T1000 (cell line): Measurements from ENCODE around the gene SPTB.
"Not testable (repeated sequence)": the region's sequence is repeated elsewhere in the genome, so short reads cannot be mapped to it uniquely, and the experiment has no call there.

Experiments
- DNase-seq: peaks from one replicate; lab custom pipeline; 2025; ENCODE audit warnings: mixed read lengths; lab: John Stamatoyannopoulos, UW

The SPTB gene

DNA sequence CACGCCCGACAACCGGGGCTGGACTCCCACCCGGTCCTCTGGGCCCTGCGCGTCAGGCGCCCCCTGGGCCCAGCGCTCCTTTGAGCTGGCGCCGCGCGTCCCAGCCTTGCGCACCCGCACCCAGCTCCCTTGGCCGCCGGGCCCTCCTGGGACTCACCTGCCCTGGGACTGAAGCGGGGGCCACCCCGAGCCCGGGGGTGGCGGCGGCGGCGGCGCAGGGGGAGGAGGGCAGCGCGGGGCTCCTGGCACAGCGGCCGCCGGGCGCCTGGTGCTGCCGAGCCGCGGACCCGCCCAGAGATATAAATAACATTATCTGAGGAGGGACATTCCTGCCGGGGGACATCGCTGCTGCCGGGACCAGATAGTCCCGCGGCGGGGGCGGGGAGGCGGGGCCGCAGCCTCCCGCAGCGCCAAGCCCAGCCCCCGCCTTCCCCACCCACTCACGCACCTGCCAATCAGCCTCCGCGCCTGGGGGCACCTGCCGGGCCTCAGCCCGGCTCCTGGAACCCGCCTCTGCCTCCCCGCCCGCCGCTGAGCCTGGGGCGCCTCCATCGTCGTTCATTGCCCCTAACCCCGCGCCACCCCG, at the start of gene SPTB:
Gene SPTB, minus strand, starts transcription at position 273 of the 586 bp plus-strand sequence. CDS start 56,813 bp downstream, outside the sequence.
- no peak for DNase-seq

DNA sequence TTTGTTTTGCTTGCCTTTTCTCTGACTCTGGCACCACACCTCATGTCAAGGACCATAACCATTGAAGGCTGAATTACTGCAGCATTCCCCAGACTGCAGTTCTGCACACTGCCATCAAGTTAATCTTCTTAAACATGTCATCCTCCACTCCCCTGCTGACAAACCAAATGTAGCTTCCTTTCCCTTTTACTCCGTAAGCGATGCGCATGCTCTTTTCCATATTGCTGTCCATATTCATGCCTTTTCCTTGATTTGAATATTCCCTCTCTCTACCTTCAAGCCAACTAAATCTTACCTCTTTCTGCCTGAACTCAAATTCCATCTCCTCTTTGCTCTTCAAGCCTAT, 49.3 kb upstream of the SPTB start:
- no peak for DNase-seq

DNA sequence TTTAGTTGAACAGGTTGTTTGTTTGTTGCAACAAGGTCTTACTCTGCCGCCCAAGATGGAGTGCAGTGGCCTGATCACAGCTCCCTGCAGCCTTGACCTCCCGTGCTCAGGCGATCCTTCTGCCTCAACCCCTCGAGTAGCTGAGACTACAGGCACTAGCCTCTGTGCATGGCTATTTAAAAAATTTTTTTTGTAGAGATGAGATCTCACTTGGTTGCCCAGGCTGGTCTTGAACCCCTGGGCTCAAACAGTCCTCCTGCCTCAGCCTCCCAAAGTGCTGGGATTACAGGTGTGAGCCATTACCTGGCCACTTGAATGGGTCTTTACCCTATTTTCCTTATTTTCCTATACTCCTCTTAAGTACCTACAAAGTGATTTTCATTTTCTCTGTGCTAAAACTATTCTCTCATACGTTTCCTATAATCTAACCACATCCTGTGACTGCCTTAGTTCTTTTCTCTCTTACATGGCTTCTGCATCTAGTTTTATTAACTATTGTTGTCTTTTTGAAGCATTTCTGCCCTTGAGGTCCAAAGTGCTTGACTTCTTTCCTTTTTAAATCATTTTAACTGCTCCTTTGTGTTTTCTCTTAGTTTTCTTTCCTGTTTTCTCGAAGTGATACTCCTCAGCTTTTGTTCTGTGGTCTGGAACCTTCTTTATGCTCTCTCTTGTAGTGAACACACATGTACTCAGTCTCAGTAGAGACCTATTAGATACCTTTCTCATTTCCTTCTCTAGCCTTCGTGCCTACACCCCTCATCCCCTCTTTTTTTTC, 48.7 kb upstream of the SPTB start:
- no peak for DNase-seq

DNA sequence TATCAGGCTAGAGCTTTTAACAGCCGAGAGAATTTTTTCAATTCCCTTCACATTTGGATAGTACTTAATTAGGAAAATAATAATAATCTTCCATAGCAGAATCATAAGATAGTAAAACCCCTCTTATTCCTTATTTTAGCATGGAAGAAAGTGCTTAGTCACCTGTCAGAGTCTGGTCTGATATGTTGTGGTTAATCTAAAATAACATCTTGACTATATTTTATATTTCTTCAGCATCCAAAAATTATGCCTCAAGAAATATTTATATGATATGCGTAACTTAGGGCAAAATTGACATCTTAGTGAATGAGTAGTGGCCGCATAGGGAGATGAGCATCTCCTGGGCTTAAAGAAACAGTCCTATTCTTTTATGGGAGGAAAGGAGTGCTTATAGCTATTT, 47.3 kb upstream of the SPTB start:
- no peak for DNase-seq

GRCh38 chr14:64926398-64926995, 46.8 kb upstream of the SPTB start:
- no peak for DNase-seq

GRCh38 chr14:64923015-64923414, 43.3 kb upstream of the SPTB start:
- DNase-seq: no peak

DNA sequence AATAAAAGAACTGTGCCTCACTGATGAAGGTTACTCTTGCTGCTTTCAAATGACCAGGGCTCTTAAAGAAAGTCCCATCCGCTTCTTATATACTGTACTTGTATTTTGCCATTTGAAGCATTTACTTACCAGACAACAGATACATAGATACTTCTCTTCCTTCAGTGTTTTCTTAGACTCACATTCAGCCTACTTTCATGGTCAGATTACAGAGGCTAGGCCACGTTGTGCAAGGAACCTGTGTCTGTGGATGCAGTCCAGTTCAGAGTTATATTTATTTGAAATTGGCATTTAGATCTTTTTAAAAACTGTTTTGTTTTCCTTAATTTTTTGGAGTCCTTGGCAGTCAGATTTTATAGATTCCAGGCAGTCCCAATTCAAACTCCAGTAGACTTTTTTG, 40.8 kb upstream of the SPTB start:
- DNase-seq: no peak

DNA sequence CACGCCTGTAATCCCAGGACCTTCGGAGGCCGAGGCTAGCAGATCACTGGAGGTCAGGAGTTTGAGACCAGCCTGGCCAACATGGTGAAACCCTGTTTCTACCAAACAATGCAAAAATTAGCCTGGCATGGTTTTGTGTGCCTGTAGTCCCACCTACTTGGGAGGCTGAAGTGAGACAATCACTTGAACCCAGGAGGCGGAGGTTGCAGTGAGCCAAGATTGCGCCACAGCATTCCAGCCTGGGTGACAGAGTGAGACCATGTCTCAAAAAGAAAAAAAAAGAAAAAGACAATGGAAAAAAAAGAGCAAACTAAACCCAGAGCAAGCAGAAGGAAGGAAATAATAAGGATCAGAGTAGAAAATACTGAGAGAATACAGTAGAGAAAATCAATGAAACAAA, 39.9 kb upstream of the SPTB start:
- DNase-seq: no peak

GRCh38 chr14:64919215-64919614, 39.5 kb upstream of the SPTB start:
- no peak for DNase-seq

- no peak for DNase-seq
Observed at GRCh38 chr14:64918216-64918615, 38.5 kb upstream of the SPTB start.

GRCh38 chr14:64915797-64916196, 36.1 kb upstream of the SPTB start:
- no peak for DNase-seq

DNA sequence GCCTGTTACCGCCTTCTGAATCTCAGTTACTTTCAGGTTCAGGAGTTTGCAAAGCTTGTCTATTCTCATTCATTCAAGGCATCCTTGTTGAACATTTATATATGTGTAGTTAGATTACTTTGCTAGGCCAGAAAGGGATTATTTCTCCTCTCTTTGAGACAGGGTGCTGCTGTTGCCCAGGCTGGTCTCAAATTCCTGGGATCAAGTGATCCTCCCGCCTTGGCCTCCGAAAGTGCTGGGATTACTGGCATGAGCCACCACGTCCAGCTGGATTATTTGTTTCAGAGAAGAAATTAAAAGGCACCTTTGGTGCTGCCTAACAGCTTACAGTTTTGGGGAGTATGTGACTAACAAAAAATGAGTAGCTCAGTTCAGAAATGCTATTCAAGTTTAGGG, 35.3 kb upstream of the SPTB start:
- DNase-seq: no peak

- DNase-seq: peak; percentile 98
Observed at GRCh38 chr14:64914237-64915028, 34.7 kb upstream of the SPTB start, which contains the start of gene CHURC1. Gene CHURC1, plus strand, starts transcription at chr14:64914455. Its CDS starts 41 bp downstream, at chr14:64914496.

DNA sequence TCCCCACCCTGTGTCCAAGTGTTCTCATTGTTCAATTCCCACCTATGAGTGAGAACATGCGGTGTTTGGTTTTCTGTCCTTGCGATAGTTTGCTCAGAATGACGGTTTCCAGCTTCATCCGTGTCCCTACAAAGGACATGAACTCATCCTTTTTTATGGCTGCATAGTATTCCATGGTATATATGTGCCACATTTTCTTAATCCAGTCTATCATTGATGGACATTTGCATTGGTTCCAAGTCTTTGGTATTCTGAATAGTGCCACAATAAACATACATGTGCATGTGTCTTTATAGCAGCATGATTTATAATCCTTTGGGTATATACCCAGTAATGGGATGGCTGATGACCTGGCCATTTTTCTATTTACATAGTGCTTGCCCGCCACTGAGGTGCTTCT, 33.8 kb upstream of the SPTB start:
- not testable (repeated sequence) for DNase-seq

DNA sequence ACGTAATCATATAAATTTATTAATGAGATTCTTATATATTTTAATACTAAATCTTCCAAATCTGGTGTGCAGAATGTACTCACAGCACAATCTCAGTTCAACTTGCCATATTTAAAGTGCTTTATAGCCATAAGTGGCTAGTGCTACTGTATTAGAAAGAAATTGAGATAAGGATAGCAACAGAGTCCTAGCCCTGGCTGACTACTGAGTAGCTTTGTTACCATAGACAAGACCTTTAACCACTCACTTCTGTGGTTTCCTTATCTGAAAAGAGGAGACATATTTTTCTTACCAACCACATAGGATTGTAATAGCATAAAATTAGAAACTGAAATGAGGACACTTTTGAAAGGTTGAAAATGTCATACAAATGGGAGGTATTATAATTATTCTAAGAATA, 32.6 kb upstream of the SPTB start:
- DNase-seq: no peak

DNA sequence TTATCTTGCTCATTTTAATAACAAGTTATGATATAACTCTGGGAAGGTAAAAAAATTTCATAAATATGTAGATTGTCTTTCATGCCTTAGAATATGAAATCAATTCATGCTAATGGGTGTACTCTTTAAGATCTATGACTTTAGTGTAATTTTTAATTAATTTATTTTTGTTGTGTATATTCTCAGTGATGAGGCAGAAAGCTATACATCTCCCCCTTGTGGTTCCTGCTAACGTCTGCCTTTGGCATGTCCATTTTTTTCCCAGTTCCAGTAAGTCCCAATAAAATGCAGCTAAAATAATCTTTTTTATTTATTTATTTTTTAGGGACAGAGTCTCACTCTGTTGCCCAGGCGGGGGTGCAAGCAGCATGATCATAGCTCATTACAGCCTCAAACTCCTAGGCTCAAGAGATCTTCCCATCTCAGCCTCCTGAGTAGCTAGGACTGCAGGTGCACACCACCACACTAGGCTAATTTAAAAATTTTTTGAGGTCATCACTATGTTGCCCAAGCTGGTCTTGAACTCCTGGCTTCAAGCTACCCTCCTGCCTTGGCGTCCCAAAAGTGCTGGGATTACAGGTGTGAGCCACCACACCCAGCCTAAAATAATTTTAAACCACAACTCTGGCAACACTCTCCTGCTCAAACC, 31.3 kb upstream of the SPTB start:
- no peak for DNase-seq

GRCh38 chr14:64906022-64906421, 26.3 kb upstream of the SPTB start:
- DNase-seq: no peak

GRCh38 chr14:64899958-64900357, 20.3 kb upstream of the SPTB start:
- no peak for DNase-seq

- DNase-seq: no peak
Observed at GRCh38 chr14:64891839-64892375, 12.2 kb upstream of the SPTB start.

DNA sequence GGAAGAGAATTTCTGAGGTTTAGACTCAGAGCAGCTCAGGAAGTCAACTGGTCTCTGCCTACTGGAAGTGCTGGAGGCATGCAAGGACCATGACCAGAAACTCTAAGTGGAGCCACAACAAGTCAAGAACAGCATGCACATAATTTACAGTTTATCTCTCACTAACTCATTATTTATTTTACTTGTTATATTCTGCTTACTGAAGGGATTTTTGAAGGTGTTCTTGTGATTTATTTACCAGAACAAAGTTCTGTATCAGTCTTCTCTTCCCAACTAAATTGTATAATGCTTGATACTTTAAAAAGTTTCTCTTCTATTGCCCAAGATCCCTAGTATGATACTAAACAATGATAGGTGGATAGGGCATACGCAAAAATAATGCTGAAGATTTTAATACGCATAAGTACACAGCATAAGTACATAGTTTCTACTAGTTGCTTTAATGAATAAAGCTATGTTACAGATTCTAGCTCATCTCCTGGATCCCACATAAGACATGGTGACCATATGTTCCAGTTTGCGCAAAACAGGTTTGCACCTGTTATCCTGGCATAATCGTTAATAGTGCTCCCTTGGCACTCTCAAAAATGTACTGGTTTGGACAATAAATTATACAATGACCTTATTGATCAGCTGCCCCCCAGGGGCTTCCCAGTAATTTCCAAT, 11.6 kb upstream of the SPTB start:
- no peak for DNase-seq

DNA sequence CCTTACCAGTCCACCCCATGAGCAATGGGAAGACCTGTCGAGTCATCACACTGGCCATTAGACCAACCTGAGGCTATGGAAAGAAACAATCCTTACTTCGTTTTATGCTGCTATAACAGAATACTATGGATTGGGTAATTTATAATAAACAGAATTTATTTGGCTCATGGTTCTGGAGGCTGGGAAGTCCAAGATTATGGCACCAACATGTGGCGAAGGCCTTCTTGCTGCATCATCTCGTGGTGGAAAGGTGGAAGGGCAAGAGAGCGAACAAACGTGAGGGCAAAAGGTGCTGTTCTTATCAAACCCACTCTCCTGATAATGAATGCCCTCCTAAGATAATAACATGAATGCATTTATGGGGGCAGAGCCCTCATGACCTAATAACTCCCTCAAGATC, 9.6 kb upstream of the SPTB start:
- no peak for DNase-seq
